Activated CD8-positive, alpha-beta memory T cell treated with anti-CD3 and anti-CD28 coated beads, Interleukin-2, amount 50 U/mL, for 1 hour (primary cell): Measurements from ENCODE around the gene FBXO48.

ENCODE experiments used
- DNase-seq: peaks from one replicate; pipeline ENCODE4 v3.0.0-alpha.2; 2020; ENCODE audit errors: extremely low read depth

FBXO48 gene

DNA sequence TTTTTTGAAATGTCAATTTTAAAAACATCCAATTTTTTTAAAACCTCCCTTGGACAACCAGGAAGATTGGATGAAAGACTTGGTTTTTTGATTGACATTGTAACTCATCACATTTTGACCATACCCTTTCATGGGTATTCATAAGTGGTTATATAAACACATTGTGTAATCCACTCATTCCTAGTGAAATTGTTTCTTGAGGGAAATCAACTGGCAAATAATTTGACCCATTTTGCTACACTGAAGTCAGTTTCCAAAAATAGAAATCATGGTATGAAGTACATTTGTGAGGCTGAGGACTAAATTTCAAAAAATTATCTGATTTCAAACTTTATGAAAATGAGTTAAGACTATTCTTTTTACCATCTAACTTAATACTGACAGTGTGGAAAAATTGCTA lies 31.5 kb downstream of the FBXO48 start:
- DNase-seq, result no peak

DNA sequence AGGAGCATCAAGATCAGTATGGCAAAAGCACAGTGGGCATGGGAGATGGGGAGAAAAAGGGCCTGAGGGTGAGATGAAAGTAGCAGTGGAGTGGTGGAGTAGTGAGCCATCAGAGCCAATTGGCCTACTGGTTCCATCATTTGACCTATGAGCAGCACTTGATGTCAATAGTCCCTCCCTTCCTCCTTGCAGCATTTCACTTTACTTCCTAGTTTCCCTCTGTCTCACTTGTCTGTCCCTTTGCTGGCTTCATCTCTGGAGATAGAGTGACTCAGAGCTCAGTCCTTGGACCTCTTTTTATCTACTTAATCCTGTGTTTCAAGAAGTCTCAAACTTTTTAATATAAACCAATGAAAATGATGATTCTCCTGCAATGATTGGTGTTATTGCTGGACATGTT lies 32.1 kb downstream of the FBXO48 start:
- no peak for DNase-seq

DNA sequence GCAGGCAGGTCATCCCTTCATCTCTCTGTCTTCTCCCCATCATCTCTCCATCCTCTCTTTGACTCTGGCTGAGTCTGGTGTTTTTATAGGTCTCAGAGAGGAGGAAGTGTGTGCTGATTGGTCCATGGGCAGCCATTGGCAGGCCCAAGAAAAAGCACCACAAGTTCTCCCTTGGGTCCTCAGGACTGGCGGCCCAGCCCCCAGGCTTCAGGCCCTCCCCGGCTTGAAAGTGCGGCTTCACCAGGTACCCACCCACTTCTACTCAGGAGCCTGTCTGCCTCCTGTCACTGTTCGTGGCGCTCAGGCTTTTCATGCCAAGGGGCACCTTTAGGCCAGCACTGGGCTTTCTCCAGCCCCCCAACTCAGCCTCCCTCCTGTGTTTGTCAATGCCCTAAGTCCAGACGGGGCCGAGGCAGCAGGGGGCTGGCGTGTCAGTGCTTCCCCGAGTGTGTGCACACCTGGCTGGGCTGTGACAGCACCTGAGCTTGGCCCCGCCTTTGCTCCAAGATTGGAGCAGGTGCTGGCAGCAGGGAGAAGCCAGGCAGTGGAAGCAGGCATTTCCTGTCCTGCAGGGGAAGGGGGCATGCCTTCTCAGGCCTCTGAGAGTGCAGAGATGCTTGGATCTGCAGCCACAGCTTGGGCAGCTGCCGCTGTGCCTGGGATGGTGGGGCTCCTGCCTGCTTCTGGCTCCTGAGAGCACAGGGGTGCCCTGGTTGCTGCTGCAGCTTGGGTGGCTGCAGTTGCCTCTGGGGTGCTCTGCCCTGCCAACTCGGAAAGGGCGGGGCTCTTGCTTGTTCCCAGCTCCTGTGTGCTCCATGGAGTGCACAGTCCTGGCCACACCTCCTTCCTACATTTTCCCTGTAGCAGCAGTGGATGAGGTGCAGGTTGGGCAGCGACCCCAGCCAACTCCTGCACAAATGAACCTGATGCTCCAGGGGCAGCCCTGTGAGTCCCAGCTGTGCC lies 34.1 kb downstream of the FBXO48 start:
- no peak for DNase-seq

DNA sequence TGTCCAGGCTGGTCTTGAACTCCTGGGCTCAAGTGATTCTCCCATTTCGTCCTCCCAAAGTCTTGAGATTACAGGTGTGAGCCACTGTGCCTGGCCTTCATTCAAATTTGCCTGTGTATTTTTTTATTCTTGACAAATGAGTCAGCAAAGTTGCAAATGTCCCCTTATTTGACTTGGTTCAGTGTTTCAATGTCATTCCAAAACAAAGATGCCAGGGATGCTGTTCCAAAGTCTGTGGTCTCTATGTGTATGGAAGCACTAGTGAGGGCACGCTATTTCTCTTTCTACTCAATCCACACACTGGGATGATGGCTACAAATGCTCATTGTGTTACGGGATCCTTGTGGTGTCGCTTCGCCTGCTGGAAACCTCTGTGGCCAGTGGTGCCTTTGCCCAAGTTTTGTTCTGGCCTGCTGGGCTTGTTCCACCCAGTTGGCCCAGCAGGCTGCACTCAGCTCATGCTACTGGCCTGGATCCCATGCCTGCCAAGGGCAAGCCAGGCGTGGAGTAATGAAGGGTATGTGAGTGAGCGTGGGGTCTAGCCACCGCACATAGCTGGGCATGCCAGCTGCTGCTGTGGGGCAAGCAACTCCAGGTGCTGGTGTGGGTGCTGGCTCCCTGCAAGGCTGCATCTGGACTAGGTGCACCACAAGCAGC lies 35.6 kb downstream of the FBXO48 start:
- DNase-seq, result no peak

DNA sequence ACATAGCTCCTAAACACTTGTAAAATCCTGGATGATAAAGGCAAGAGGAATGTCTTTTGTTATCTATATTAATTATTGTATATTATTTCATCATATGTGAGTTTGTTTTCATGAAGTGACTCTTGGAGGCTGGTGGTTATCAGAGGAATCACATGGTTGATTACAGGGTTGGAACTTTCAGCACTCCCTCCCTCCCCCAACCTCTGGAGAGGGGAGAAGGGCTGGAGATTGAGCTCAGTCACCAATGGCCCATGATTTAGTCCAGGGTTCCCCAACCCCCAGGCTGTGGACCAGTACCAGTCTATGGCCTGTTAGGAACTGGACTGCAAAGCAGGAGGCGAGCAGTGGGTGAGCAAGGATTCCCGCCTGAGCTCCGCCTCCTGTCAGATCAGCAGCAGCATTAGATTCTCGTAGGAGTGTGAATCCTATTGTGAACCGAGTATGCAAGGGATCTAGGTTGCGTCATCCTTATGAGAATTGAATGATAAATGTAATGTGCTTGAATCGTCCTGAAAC lies 37.7 kb downstream of the FBXO48 start:
- no peak for DNase-seq

DNA sequence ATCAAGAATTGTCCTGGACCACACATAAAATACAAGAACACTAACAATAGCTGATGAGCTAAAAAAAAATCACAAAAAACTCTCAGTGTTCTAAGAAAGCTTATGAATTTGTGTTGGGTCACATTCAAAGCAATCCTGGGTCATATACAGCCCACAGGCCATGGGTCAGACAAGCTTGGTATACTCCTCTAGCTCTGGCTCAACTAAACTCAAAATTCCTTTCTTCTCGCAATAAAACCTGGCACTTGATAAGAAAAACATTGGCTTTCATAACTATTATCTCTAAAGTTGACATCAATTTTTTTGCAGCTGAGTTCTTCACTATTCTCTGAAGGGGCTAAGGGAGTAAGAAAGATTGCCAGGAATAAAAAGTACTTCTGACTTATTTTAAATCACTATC lies 38.3 kb downstream of the FBXO48 start:
- no peak for DNase-seq

DNA sequence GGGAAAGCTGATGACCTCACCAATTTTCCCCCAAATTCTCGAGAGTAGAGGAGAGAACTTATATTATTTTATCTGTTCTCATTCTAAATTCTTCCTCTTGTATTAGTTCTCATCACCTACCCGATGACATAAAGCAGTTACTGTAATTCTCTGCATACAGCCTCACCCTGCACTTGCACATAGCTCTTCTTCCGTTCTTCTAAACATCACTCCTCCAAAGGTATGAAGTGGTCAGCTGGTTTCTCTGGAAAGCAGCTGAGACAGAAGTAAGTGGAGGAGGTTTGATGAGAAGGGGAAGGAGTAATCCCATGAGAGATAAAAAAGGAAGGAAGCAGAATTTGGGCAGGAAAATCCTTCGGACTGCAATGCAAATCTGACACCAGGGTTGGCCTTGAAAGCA lies 39.0 kb downstream of the FBXO48 start:
- no peak for DNase-seq

DNA sequence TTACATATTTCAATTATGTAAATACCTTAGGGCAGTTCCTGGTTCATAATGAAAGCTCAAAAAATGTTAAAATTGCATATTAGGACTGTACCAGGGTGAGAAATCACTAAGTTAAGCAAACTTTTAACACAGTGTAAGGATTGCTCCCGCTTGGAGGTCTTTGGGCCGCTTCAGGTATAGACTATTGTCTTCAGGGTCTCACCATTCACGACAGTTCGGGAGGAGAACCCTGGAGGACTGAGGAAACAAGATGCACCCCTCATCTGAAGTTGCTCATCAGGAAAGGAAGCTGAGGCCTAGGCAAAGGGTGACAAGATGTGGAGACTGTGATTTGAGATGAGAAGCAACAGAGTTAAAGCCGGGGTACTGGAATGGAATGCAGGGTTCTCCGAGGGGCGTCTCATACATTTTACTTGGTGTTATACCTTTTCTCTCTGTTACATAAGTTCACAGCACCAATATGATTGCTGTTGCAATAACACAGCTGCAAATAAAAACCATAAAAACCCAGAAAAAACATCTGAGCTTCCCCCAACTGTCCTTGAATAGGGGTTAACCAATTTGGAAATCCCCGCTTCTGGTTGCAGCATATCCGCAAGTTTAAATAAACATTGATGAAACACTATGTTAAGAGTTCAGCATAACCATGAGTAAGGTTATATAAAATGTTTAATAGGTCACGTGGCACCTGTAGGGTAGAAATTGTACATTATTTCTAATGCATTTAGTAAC lies 40.1 kb downstream of the FBXO48 start:
- no peak for DNase-seq

DNA sequence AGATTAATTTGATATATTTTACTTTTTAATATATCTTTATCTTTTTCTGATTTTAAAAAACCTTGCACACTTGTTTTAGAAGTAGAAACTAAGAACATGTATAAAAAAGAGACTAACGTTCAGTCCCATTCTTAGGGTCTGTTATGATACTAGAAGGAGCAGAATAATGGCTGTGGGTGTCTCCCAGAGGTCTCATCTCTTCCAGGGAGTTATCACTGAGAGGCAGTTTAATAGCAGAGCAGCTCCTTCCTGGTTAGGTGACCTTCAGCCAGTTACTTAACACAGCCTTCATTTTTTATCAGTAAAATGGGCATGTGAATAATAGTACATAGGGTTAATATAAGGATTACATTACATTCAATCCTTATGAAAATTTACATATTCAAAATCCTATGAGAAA lies 40.6 kb downstream of the FBXO48 start:
- no peak for DNase-seq

DNA sequence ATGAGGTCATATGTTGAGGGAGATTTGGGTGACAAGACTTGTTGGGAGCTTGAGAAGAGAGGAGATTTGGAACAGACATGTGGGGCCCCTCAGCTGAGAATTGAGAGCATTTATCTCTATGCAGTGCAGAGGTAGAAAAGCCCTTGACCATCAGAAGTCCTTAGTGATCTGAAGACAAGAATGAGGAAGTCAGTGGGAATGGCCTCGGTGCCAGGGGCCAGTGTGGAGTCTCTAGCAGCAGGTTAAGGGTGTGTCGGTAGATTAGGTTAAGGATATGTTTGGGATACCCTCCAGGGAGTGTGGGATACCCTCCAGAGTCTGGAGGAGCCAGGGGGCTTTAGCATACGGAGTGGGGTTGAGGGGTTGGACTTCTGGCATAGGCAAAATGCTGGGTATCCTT lies 41.6 kb downstream of the FBXO48 start:
- no peak for DNase-seq

DNA sequence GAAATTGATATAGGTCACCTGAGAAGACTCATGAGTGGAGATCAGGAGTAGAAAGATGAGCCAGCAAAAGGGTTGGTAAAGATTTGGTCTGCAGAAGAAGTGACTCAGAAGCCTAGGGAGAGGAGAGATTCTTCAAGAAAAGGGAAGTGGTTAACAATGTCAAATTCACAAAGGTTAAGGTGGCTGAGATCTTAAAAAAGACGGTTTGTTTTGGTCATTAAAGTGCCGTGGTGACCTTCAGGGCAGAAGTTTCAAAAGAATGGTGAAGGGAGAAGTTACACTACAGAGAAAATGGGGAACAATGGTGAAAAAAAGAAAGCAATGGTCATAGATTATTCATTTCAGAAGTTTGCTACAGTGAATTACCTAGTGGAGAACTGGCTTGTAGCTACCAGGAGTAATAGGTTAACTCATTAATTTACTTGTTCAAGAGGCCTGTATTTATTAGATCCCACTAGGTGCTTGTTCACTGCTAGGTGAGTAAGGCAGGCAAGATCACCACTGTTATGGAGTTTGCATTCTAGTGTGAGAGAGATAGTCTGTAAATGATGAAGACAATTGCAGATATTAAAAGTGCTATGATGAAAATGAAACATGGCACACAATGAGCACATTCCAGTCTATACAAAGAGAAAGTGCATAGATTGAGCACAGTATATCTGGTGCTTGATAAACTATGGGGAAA lies 43.0 kb downstream of the FBXO48 start:
- no peak for DNase-seq

DNA sequence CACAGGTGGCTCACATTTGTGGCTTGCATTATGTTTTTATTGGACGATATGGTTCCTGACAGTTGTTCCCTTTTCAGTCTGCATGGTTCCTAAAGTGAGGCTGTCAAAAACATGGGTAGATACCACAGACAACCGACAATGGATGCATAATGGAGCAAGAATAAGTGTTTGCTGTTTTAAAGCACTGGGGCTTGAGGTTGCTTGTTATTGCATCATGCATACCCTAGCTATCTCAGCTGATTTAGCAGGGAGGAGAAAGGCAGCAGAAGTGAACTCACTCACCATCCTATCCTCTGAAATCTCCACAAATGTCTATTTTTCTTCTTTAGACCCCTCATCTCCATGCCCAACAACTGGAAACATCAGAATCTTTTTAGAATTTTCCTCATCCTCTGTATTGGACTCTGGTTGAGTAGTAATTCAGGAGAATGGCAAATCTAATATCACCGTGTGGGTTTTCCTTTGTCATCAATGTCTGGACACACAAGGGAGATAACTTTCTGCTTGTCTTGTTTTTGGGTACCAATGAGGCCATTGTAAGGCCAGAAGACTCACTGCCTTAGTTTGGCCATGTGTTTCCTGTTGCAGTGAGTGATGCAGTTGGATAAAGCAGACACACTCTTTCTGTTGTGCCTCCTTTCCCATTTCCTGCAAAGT lies 46.7 kb downstream of the FBXO48 start:
- DNase-seq, result no peak

DNA sequence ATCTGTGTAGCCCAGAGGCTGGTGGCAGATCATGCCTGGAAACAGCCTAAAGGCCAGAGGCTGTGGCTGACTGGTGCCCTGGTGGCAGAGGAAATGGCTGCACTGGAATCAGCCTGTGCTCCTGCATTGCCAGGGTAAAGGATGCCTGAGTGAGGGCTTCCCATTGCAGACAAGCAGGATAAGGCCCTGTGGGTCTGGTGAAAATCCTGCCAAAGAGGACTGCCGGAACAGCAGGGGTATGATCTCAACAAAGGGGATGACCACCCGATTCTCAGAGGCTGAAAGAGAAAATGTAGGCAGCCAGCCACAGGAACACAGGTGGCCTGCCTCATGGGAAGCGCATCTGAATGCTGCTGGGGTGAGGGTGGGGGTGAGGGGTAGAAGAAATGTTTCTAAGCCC lies 48.2 kb downstream of the FBXO48 start:
- no peak for DNase-seq

DNA sequence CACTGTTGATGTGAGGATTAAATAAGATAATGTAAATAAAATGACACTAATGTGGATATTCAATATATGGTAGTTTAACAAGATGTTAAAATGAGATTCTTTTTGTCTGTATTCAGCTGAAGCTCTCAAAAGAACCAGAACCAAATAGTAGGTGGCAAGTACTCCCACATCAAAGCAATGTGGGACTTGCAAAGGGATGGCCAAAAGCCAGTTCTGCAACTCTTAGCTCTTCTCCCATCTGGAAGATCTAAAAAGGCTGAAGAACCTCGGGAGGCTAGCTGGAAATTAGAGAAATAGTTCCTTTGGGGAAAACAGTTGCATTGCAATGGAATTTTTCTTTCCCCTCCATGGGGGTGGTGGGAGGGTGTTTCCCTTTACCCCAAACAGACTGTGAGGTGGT lies 48.7 kb downstream of the FBXO48 start:
- no peak for DNase-seq

DNA sequence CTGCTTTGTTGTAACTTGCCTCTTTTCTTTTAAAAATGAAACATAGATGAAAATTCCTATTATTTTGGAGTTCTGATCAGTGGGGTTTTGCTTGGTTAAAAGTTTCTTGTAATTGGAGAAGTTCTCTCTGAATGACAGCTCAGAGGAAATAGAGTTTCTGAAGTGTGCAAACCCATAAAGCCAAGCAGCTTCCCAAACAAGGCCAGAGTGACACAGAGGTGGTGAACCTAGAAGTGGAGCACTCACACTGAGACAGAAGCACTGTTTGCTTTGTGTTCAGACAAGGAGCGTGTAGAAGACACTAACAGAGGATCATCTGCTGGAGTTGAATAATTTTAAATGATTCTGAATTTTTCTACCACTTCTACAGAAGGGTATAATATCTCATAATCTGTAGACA lies 49.2 kb downstream of the FBXO48 start:
- no peak for DNase-seq

DNA sequence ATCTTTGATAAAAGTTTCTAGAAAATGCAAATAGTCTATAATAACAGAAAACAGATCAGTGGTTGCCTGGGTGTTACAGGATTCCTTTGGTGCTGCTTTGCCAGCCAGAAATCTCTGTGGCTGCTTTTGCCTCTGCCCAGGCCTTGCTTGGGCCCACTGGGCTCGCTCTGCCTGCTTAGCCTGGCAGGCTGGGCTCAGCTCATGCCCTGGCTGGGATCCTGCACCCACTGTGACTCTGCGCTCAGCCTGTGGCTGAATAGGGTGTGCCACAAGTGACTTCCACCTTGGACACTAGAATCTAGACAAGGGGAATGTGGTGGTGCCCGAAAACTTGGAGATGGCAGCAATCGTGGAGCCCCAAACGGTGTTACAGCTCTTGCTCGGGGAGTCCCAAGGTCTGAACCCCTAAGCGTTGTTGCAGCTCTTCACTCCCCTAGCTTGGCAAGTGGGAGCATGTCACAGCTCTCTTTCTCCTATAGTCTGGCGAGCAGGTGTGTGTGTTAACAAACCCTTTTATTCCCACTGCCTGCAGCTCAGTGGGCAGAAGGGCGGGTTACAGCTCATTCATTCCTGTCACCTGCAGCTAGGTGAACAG lies 50.9 kb downstream of the FBXO48 start:
- DNase-seq, result no peak

DNA sequence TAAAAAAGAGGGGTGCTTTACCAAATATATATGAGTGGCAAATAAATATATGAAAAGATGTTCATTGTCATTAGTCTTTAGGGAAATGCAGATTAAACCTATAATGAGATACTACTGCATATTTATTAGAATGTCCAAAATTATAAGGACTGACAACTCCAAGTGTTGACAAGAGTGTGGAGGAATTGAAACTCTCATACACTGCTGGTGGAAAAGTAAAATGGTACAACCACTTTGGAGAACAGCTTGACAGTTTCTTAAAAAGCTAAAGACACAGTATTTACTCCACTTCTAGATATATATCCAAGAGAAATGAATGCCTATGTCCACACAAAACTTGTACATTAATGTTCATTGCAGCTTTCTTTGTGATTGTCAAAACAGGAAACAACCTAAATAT lies 51.6 kb downstream of the FBXO48 start:
- DNase-seq, result no peak

DNA sequence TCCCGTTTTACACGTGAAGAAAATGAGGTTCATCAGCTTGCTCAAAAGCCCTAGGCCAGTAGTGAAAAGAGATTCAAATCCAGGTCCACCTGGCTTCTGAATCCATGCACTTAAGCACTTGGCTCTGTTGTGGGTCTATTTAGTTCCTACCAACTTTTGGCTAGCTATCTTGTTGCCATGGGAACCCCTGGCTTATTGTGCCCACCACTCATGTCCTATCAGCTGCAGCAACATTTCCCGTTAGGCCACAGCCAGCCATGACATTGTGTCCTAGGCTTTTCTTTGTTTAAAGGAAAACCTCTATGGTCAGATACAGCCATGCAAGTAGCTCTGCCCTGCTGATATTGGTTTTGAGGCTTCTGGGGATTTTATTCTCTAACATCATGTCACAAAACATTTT lies 52.2 kb downstream of the FBXO48 start:
- no peak for DNase-seq

DNA sequence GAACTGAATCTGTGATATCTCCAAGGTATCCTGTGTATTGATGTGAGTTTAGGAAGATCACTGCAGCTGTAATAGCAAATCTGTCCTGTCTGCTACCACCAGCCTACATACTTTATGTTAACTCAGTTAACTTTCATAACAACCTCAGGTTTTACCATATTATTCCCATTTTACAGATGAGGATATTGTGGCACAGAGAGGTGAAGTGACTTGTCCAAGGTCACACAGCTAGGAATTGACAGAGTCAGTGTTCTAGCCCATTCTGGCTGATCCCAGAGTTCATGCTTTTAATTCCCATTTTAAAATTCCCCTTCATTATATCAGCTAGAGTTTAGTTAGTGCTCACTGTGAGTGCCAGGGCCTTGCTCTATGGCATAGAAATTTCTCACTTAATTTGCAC lies 52.6 kb downstream of the FBXO48 start:
- DNase-seq, result no peak

DNA sequence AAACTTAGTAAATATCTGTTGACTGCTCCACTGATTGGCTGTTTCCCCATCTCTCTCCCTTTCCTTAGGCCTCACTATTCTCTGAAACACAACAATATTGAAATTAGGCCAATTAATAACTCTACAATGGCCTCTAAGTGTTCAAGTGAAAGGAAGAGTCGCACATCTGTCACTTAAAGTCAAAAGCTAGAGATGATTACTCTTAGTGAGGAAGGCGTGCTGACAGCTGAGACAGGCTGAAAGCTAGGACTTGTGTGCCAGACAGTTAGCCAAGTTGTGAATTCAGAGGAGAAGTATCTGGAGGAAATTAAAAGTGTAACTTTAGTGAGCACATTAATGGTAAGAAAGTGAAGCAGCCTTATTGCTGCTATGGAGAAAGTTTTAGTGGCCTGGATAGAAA lies 53.6 kb downstream of the FBXO48 start:
- DNase-seq, result no peak
